IgD-negative memory B cell (primary cell): ENCODE results near the gene SLC1A5. TPM values are rescaled to one million over a fixed set of nuclear protein-coding genes. Genes with fewer than 3 reads are reported as not detected.

Experiments
- H3K27ac Mint-ChIP-seq, 3 donors: one replicate each; pipeline ENCODE4 v1.8.0; 2020 to 2022; ENCODE audit warnings: mild to moderate bottlenecking in 3 of 3, mixed read lengths in 3 of 3, moderate library complexity in 1 of 3
- H3K27me3 Mint-ChIP-seq: one replicate; pipeline ENCODE4 v1.8.0; 2021; ENCODE audit warnings: mixed read lengths
- H3K36me3 Mint-ChIP-seq: one replicate; pipeline ENCODE4 v1.8.0; 2020; ENCODE audit warnings: mild to moderate bottlenecking, mixed read lengths
- H3K4me1 Mint-ChIP-seq, 3 donors: one replicate each; pipeline ENCODE4 v1.8.0; 2020 to 2022; ENCODE audit warnings: mixed read lengths in 3 of 3, mild to moderate bottlenecking in 1 of 3
- H3K4me3 Mint-ChIP-seq, 4 donors: one replicate each; pipeline ENCODE4 v1.8.0; 2020 to 2022; ENCODE audit warnings: mild to moderate bottlenecking in 4 of 4, mixed read lengths in 4 of 4, moderate library complexity in 3 of 4
- H3K9me3 Mint-ChIP-seq, 3 donors: one replicate each; pipeline ENCODE4 v1.8.0; 2020 to 2021; ENCODE audit warnings: mixed read lengths in 3 of 3, mild to moderate bottlenecking in 1 of 3
- polyA plus RNA-seq: library from polyadenylated mRNA; unstranded; fragments of 300-500 nt; fragmentation: Illumina TruSeq; gene quantifications from one replicate; pipeline ENCODE4 v1.2.3, GENCODE V29; 2021

Gene SLC1A5
- polyA plus RNA-seq, 1 donor from 2014 or later, result 38.2 TPM

- Mint-ChIP-seq H3K27me3 (no peaks in the 10 kb centered on the region), H3K27ac (peak within 1 kb of the TSS; percentile 93 to 99 (median 99)), H3K9me3 (no peaks in the 10 kb centered on the region), H3K4me3 (peak within 1 kb of the TSS; percentile 87 to 96 (median 93)), H3K4me1 (peaks cover 44 to 46% (median 46%) of the 10 kb centered on the region in 3 donors), H3K36me3 (no peaks in the 10 kb centered on the region)
These were observed 41.9 kb downstream of the SLC1A5 start, which contains the start of gene STRN4 for GRCh38 chr19:46746281-46747057. Gene STRN4, minus strand, starts transcription at chr19:46746450. Its CDS starts 20 bp downstream, at chr19:46746430.

- Mint-ChIP-seq H3K27ac (peak within 1 kb of the TSS; percentile 93 to 99 (median 99)), H3K36me3 (no peaks in the 10 kb centered on the region), H3K4me1 (peaks cover 42 to 52% (median 43%) of the 10 kb centered on the region in 3 donors), H3K9me3 (no peaks in the 10 kb centered on the region), H3K4me3 (peak within 1 kb of the TSS; percentile 87 to 96 (median 93)), H3K27me3 (no peaks in the 10 kb centered on the region)
These were observed 42.7 kb downstream of the SLC1A5 start, which contains the start of gene FKRP for GRCh38 chr19:46745521-46746280. Gene FKRP, plus strand, starts transcription at chr19:46746057. Its CDS starts 9,394 bp downstream, at chr19:46755451.

- Mint-ChIP-seq H3K4me3 (peak overlapping the region; percentile 79 to 96 (median 91)), H3K9me3 (no peaks in the 10 kb centered on the region)
These were observed 43.4 kb downstream of the SLC1A5 start for GRCh38 chr19:46745030-46745429.

GRCh38 chr19:46744005-46744691, 44.2 kb downstream of the SLC1A5 start:
- H3K27ac Mint-ChIP-seq, result peak overlapping the region in 1 of 3 donors; percentile 93
- H3K9me3 Mint-ChIP-seq, result no peaks in the 10 kb centered on the region
- no peaks in the 10 kb centered on the region for H3K27me3 Mint-ChIP-seq
- H3K4me3 Mint-ChIP-seq, result peak overlapping the region; percentile 28 to 96 (median 83)
- no peaks in the 10 kb centered on the region for H3K36me3 Mint-ChIP-seq
- peaks cover 42 to 54% (median 42%) of the 10 kb centered on the region in 3 donors for H3K4me1 Mint-ChIP-seq

More at GRCh38 chr19:46745030-46745429, 43.4 kb downstream of the SLC1A5 start:
- Mint-ChIP-seq H3K36me3 (no peaks in the 10 kb centered on the region), H3K4me1 (peaks cover 40 to 56% (median 42%) of the 10 kb centered on the region in 3 donors), H3K27ac (peak overlapping the region; percentile 84 to 93 (median 90)), H3K27me3 (no peaks in the 10 kb centered on the region)

GRCh38 chr19:46742926-46743480, 45.4 kb downstream of the SLC1A5 start:
- no peaks in the 10 kb centered on the region for H3K9me3 Mint-ChIP-seq
- H3K4me1 Mint-ChIP-seq, result peaks cover 38 to 48% (median 39%) of the 10 kb centered on the region in 3 donors
- H3K27ac Mint-ChIP-seq, result peak overlapping the region; percentile 8 to 63 (median 39)
- peak overlapping the region; percentile 48 to 79 (median 65) for H3K4me3 Mint-ChIP-seq
- H3K27me3 Mint-ChIP-seq, result no peaks in the 10 kb centered on the region
- no peaks in the 10 kb centered on the region for H3K36me3 Mint-ChIP-seq

GRCh38 chr19:46741447-46741846, 46.9 kb downstream of the SLC1A5 start:
- peaks cover 28 to 36% (median 33%) of the 10 kb centered on the region in 3 donors for H3K4me1 Mint-ChIP-seq
- peaks cover 1% of the 10 kb centered on the region for H3K36me3 Mint-ChIP-seq
- peak overlapping the region in 2 of 3 donors; percentile 53 to 63 for H3K27ac Mint-ChIP-seq
- H3K4me3 Mint-ChIP-seq, result peak overlapping the region in 1 of 4 donors; percentile 49
- no peaks in the 10 kb centered on the region for H3K9me3 Mint-ChIP-seq
- no peaks in the 10 kb centered on the region for H3K27me3 Mint-ChIP-seq

- H3K9me3 Mint-ChIP-seq, result no peaks in the 10 kb centered on the region
- H3K27ac Mint-ChIP-seq, result no peak overlapping the region
- H3K4me1 Mint-ChIP-seq, result peaks cover 23 to 31% (median 26%) of the 10 kb centered on the region in 3 donors
- peaks cover 1% of the 10 kb centered on the region for H3K36me3 Mint-ChIP-seq
- no peaks in the 10 kb centered on the region for H3K27me3 Mint-ChIP-seq
- no peak overlapping the region for H3K4me3 Mint-ChIP-seq
These were observed 49.1 kb downstream of the SLC1A5 start for GRCh38 chr19:46739290-46739771.

- no peaks in the 10 kb centered on the region for H3K9me3 Mint-ChIP-seq
- peak overlapping the region in 1 of 3 donors; percentile 19 for H3K27ac Mint-ChIP-seq
- no peaks in the 10 kb centered on the region for H3K27me3 Mint-ChIP-seq
- H3K4me3 Mint-ChIP-seq, result no peak overlapping the region
- H3K4me1 Mint-ChIP-seq, result peaks cover 12 to 21% (median 16%) of the 10 kb centered on the region in 3 donors
- H3K36me3 Mint-ChIP-seq, result peaks cover 1% of the 10 kb centered on the region
These were observed 50.6 kb downstream of the SLC1A5 start for GRCh38 chr19:46737761-46738171.

GRCh38 chr19:46737298-46737654, 51.1 kb downstream of the SLC1A5 start:
- Mint-ChIP-seq H3K4me3 (no peak overlapping the region), H3K27me3 (no peaks in the 10 kb centered on the region), H3K9me3 (no peaks in the 10 kb centered on the region), H3K27ac (no peak overlapping the region), H3K36me3 (peaks cover 1% of the 10 kb centered on the region), H3K4me1 (peaks cover 7 to 19% (median 14%) of the 10 kb centered on the region in 3 donors)

GRCh38 chr19:46736531-46737297, 51.7 kb downstream of the SLC1A5 start:
- Mint-ChIP-seq H3K27ac (no peak overlapping the region), H3K27me3 (no peaks in the 10 kb centered on the region), H3K36me3 (peaks cover 1% of the 10 kb centered on the region)

GRCh38 chr19:46733690-46734292, 54.6 kb downstream of the SLC1A5 start:
- no peak overlapping the region for H3K27ac Mint-ChIP-seq
- H3K36me3 Mint-ChIP-seq, result peaks cover 2% of the 10 kb centered on the region

More at GRCh38 chr19:46736531-46737297, 51.7 kb downstream of the SLC1A5 start:
- peaks cover 3 to 14% (median 8%) of the 10 kb centered on the region in 3 donors for H3K4me1 Mint-ChIP-seq
- H3K4me3 Mint-ChIP-seq, result no peak overlapping the region
- H3K9me3 Mint-ChIP-seq, result no peaks in the 10 kb centered on the region

GRCh38 chr19:46732966-46733689, 55.3 kb downstream of the SLC1A5 start:
- Mint-ChIP-seq H3K4me1 (peaks cover 11 to 15% (median 11%) of the 10 kb centered on the region in 3 donors), H3K36me3 (peaks cover 5% of the 10 kb centered on the region), H3K9me3 (no peaks in the 10 kb centered on the region), H3K27ac (no peak overlapping the region), H3K4me3 (no peak overlapping the region), H3K27me3 (no peaks in the 10 kb centered on the region)

More at GRCh38 chr19:46733690-46734292, 54.6 kb downstream of the SLC1A5 start:
- Mint-ChIP-seq H3K27me3 (no peaks in the 10 kb centered on the region), H3K4me3 (no peak overlapping the region), H3K4me1 (peaks cover 7 to 11% (median 8%) of the 10 kb centered on the region in 3 donors), H3K9me3 (no peaks in the 10 kb centered on the region)
